ENCODE data around the gene HDGF. TPM values are rescaled to one million over a fixed set of nuclear protein-coding genes. Genes with fewer than 3 reads are reported as not detected.

HDGF gene
- total and polyA plus RNA-seq, 9 of the 15 experiments (the other 6 are each of a cell fraction or from before 2014, with no cell fraction given) = 38.8 to 601 (median 400) TPM

DNA sequence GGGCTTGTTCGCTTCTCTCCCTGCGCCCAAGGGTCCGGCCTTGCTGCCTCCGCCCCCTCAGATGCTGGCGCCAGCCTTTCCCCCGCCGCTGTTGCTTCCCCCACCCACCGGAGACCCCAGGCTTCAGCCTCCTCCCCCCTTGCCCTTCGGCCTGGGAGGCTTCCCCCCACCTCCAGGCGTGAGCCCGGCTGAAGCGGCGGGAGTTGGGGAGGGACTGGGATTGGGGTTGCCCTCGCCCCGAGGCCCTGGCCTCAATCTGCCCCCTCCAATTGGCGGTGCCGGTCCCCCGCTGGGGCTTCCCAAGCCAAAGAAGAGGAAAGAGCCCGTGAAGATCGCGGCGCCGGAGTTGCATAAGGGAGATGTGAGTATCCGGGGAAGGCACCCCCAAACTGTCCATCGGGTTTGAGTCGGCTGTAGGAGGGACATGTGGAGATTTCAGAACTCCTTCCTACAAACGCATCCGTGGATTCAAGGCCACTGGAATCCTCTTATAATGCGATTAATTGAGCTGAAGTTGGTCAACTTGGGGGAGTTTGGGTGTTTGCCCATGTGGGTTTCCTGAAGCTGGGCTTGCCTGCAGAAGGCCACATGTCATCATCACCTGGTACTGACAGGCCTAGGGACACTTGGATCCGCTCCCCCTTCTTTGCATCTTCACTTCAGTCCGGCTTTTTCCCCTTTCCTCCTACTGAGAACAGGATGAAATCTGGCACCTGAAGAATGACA lies 16.6 kb upstream of the HDGF start (continued):
- TF ChIP-seq, protein P1, sequence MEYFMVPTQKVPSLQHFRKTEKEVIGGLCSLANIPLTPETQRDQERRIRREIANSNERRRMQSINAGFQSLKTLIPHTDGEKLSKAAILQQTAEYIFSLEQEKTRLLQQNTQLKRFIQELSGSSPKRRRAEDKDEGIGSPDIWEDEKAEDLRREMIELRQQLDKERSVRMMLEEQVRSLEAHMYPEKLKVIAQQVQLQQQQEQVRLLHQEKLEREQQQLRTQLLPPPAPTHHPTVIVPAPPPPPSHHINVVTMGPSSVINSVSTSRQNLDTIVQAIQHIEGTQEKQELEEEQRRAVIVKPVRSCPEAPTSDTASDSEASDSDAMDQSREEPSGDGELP (CRISPR knock-in tag; IDR thresholded peaks at IDR 0.05; ENCODE audit: borderline replicate concordance) = peak; percentile 38; the same call in 1 of the 2 replicates
- TF ChIP-seq, protein P2, sequence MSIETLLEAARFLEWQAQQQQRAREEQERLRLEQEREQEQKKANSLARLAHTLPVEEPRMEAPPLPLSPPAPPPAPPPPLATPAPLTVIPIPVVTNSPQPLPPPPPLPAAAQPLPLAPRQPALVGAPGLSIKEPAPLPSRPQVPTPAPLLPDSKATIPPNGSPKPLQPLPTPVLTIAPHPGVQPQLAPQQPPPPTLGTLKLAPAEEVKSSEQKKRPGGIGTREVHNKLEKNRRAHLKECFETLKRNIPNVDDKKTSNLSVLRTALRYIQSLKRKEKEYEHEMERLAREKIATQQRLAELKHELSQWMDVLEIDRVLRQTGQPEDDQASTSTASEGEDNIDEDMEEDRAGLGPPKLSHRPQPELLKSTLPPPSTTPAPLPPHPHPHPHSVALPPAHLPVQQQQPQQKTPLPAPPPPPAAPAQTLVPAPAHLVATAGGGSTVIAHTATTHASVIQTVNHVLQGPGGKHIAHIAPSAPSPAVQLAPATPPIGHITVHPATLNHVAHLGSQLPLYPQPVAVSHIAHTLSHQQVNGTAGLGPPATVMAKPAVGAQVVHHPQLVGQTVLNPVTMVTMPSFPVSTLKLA (conservative IDR thresholded peaks at IDR 0.05) = peak in 1 of 2 experiments; percentile 54; a peak in 3 of 4 replicates
- TF ChIP-seq MTA3 (IDR thresholded peaks at IDR 0.05; ENCODE audit: borderline replicate concordance) = 0 out of 2 replicates have a peak, but pooled peaks have one; percentile 4
- no peak for TF ChIP-seq PPARD (CRISPR knock-in tag; IDR thresholded peaks at IDR 0.05)
- TF ChIP-seq HDAC2 (IDR thresholded peaks at IDR 0.05) = 0 out of 2 replicates have a peak, but pooled peaks have one; percentile 5

Measured in K562 (cell line).